H9 (cell line): ENCODE data around the gene OGDH. TPM values are rescaled to one million over a fixed set of nuclear protein-coding genes. Genes with fewer than 3 reads are reported as not detected.

Experiments used
- DNase-seq: peaks from one replicate; pipeline ENCODE4 v3.0.0-alpha.2; 2017
- H2AFZ ChIP-seq: one replicate; pipeline ENCODE4 v1.6.1; 2013; ENCODE audit warnings: mild to moderate bottlenecking, low read length, control low read depth, moderate library complexity
- H2AK5ac ChIP-seq: 2 replicates; pipeline ENCODE4 v1.6.1; 2013; ENCODE audit warnings: low read length, control low read depth, mixed read lengths; ENCODE audit not compliant: insufficient read length
- H2BK120ac ChIP-seq: one replicate; pipeline ENCODE4 v1.6.1; 2013; ENCODE audit warnings: low read depth, mild to moderate bottlenecking, low read length, control low read depth, inconsistent platforms; ENCODE audit not compliant: poor library complexity, severe bottlenecking
- H2BK12ac ChIP-seq: 2 replicates; pipeline ENCODE4 v1.6.1; 2013; ENCODE audit warnings: low read length, control low read depth, mixed read lengths, low read depth; ENCODE audit not compliant: insufficient read length
- H2BK15ac ChIP-seq: 2 replicates; pipeline ENCODE4 v1.6.1; 2013; ENCODE audit warnings: low read depth, low read length, control low read depth
- H2BK20ac ChIP-seq: one replicate; pipeline ENCODE4 v1.6.1; 2013; ENCODE audit warnings: low read depth, mild to moderate bottlenecking, low read length, control low read depth, inconsistent platforms; ENCODE audit not compliant: poor library complexity, severe bottlenecking
- H2BK5ac ChIP-seq: 2 replicates; pipeline ENCODE4 v1.6.1; 2013; ENCODE audit warnings: low read length, control low read depth, mixed read lengths; ENCODE audit not compliant: insufficient read length
- H3K14ac ChIP-seq: 2 replicates; pipeline ENCODE4 v1.6.1; 2013; ENCODE audit warnings: low read length, control low read depth; ENCODE audit not compliant: insufficient read depth
- H3K18ac ChIP-seq: 2 replicates; pipeline ENCODE4 v1.6.1; 2013; ENCODE audit warnings: low read depth, mild to moderate bottlenecking, mixed read lengths, low read length, control low read depth; ENCODE audit not compliant: insufficient read length
- H3K23ac ChIP-seq: 2 replicates; pipeline ENCODE4 v1.6.1; 2013; ENCODE audit warnings: low read length, control low read depth, mixed read lengths, low read depth; ENCODE audit not compliant: insufficient read length
- H3K23me2 ChIP-seq: 2 replicates; pipeline ENCODE4 v1.6.1; 2013; ENCODE audit warnings: low read depth, mild to moderate bottlenecking, mixed read lengths, low read length, control low read depth; ENCODE audit not compliant: insufficient read length, poor library complexity, severe bottlenecking
- H3K27ac ChIP-seq: 2 replicates; pipeline ENCODE4 v1.5.1; 2013; ENCODE audit warnings: low read length, control low read depth, mixed read lengths, low read depth; ENCODE audit not compliant: insufficient read length
- H3K27me3 ChIP-seq: 2 replicates; pipeline ENCODE4 v1.6.1; 2013; ENCODE audit warnings: low read length, control low read depth, inconsistent platforms; ENCODE audit not compliant: insufficient read depth
- H3K4ac ChIP-seq: 2 replicates; pipeline ENCODE4 v1.6.1; 2013; ENCODE audit warnings: low read depth, mild to moderate bottlenecking, control low read depth, inconsistent platforms, low read length, moderate library complexity
- H3K4me1 ChIP-seq: 2 replicates; pipeline ENCODE4 v1.6.1; 2013; ENCODE audit warnings: low read length, control low read depth, inconsistent platforms; ENCODE audit not compliant: insufficient read depth
- H3K4me2 ChIP-seq: 2 replicates; pipeline ENCODE4 v1.6.1; 2013; ENCODE audit warnings: low read length, control low read depth, mixed read lengths; ENCODE audit not compliant: insufficient read length, insufficient read depth
- H3K56ac ChIP-seq: 2 replicates; pipeline ENCODE4 v1.6.1; 2013; ENCODE audit warnings: low read depth, mild to moderate bottlenecking, mixed read lengths, low read length, control low read depth; ENCODE audit not compliant: insufficient read length
- H3K79me1 ChIP-seq: 2 replicates; pipeline ENCODE4 v1.6.1; 2013; ENCODE audit warnings: low read depth, mild to moderate bottlenecking, moderate library complexity, low read length, control low read depth, inconsistent platforms; ENCODE audit not compliant: insufficient read depth, poor library complexity, severe bottlenecking
- H3K79me2 ChIP-seq: 2 replicates; pipeline ENCODE4 v1.6.1; 2013; ENCODE audit warnings: low read length, control low read depth, inconsistent platforms; ENCODE audit not compliant: insufficient read depth
- H3K9ac ChIP-seq: 2 replicates; pipeline ENCODE4 v1.6.1; 2013; ENCODE audit warnings: low read length, control low read depth, mixed read lengths; ENCODE audit not compliant: insufficient read length; ENCODE audit errors: extremely low read depth
- H3K9me3 ChIP-seq: one replicate; pipeline ENCODE4 v1.6.1; 2013; ENCODE audit warnings: low read depth, low read length, inconsistent platforms; ENCODE audit not compliant: control insufficient read depth
- H3T11ph ChIP-seq: one replicate; pipeline ENCODE4 v1.6.1; 2013; ENCODE audit warnings: mild to moderate bottlenecking, low read length, control low read depth, inconsistent platforms
- H4K20me1 ChIP-seq: one replicate; pipeline ENCODE4 v1.6.1; 2013; ENCODE audit not compliant: control insufficient read depth, insufficient read length, insufficient read depth
- H4K5ac ChIP-seq: 2 replicates; pipeline ENCODE4 v1.6.1; 2013; ENCODE audit warnings: low read depth, mild to moderate bottlenecking, mixed read lengths, low read length, control low read depth; ENCODE audit not compliant: insufficient read length
- H4K8ac ChIP-seq: replicated peaks from 2 replicates; pipeline ENCODE4 v1.6.1; 2013; ENCODE audit warnings: low read length, control low read depth, mixed read lengths, low read depth; ENCODE audit not compliant: insufficient read length
- H4K91ac ChIP-seq: 2 replicates; pipeline ENCODE4 v1.6.1; 2013; ENCODE audit warnings: low read depth, mild to moderate bottlenecking, moderate library complexity, mixed read lengths, low read length, control low read depth; ENCODE audit not compliant: insufficient read length
- H3K27ac Mint-ChIP-seq, 3 experiments: 2 replicates in 2 of 3; 3 replicates in 1 of 3; pipeline ENCODE4 v1.8.0; 2020 to 2021; ENCODE audit warnings: mixed read lengths in 3 of 3, mild to moderate bottlenecking in 1 of 3, moderate library complexity in 1 of 3
- H3K27me3 Mint-ChIP-seq: 2 replicates; pipeline ENCODE4 v1.8.0; 2021; ENCODE audit warnings: low read depth, mild to moderate bottlenecking, moderate library complexity, mixed read lengths
- H3K36me3 Mint-ChIP-seq, 3 experiments: 2 replicates in 2 of 3; 3 replicates in 1 of 3; pipeline ENCODE4 v1.8.0; 2020 to 2021; ENCODE audit warnings: low read depth in 3 of 3, mixed read lengths in 3 of 3; ENCODE audit not compliant: insufficient read depth in 1 of 3
- H3K4me1 Mint-ChIP-seq, 2 experiments: 2 replicates each; pipeline ENCODE4 v1.8.0; 2020; ENCODE audit warnings: mixed read lengths in 2 of 2
- H3K4me3 Mint-ChIP-seq, 2 experiments: 2 replicates in 1 of 2; 3 replicates in 1 of 2; pipeline ENCODE4 v1.8.0; 2020 to 2021; ENCODE audit warnings: mild to moderate bottlenecking in 2 of 2, mixed read lengths in 2 of 2, moderate library complexity in 1 of 2
- H3K9me3 Mint-ChIP-seq, 2 experiments: 2 replicates in 1 of 2; 3 replicates in 1 of 2; pipeline ENCODE4 v1.8.0; 2020; ENCODE audit warnings: mild to moderate bottlenecking in 2 of 2, mixed read lengths in 2 of 2, moderate library complexity in 1 of 2
- CTCF ChIP-seq: fragments of 200-600 bp; sonication (generic); conservative IDR thresholded peaks from 3 replicates; pipeline ENCODE4 v1.8.0; 2021; ENCODE audit warnings: antibody characterized with exemption, mild to moderate bottlenecking
- WGBS: extraction: QIAGEN DNeasy Blood & Tissue Kit; methylation state at CpG from one replicate; pipeline ENCODE4 v1.1.7; 2013; ENCODE audit warnings: missing lambda C conversion rate, low lambda C conversion rate, mixed read lengths; ENCODE audit not compliant: insufficient read length; ENCODE audit errors: extremely low coverage; 5-methylcytosine and 5-hydroxymethylcytosine counted together
- total RNA-seq: library from RNA; stranded (reverse); gene quantifications from 2 replicates; pipeline ENCODE4 v1.2.1, GENCODE V29; 2021

Gene OGDH
- total RNA-seq, 1 experiment from 2014 or later: 77.3 TPM

GRCh38 chr7:44617225-44617890 lies 10.9 kb downstream of the OGDH start:
- H2BK15ac ChIP-seq: no peak overlapping the region
- no peak overlapping the region for H3K18ac ChIP-seq
- no peaks in the 10 kb centered on the region for H3K79me1 ChIP-seq
- peaks cover 2% of the 10 kb centered on the region for H3K4me1 ChIP-seq
- no peak overlapping the region for H3K23ac ChIP-seq
- H4K8ac ChIP-seq: no peak overlapping the region
- no peak overlapping the region for H3K27ac ChIP-seq
- peaks cover 28% of the 10 kb centered on the region; the same call in 1 of the 2 replicates for H3K79me2 ChIP-seq
- no peak overlapping the region for H2AK5ac ChIP-seq
- no peak overlapping the region for H2AFZ ChIP-seq
- Mint-ChIP-seq H3K36me3 (no peaks in the 10 kb centered on the region; a peak in 1 of 7 replicates), H3K4me3 (no peak overlapping the region), H3K4me1 (peaks cover 9 to 11% of the 10 kb centered on the region in 2 experiments), H3K27ac (no peak overlapping the region), H3K9me3 (no peaks in the 10 kb centered on the region), H3K27me3 (no peaks in the 10 kb centered on the region)
- no peaks in the 10 kb centered on the region for H3K23me2 ChIP-seq
- no peak overlapping the region for H3K4me2 ChIP-seq
- no peak for DNase-seq
- no peak overlapping the region for H3T11ph ChIP-seq
- H3K9ac ChIP-seq: no peak overlapping the region
- H3K56ac ChIP-seq: no peak overlapping the region
- H2BK5ac ChIP-seq: no peak overlapping the region
- TF ChIP-seq CTCF: no peak
- H3K27me3 ChIP-seq: no peaks in the 10 kb centered on the region
- H2BK12ac ChIP-seq: no peak overlapping the region
- no peak overlapping the region for H3K4ac ChIP-seq
- H4K91ac ChIP-seq: no peak overlapping the region
- H4K20me1 ChIP-seq: no peaks in the 10 kb centered on the region
- no peak overlapping the region for H4K5ac ChIP-seq
- H3K14ac ChIP-seq: no peak overlapping the region
- no CpG with 5 or more reads among the region's 2 CpGs for WGBS
- H2BK20ac ChIP-seq: no peak overlapping the region
- no peak overlapping the region for H2BK120ac ChIP-seq
- no peaks in the 10 kb centered on the region for H3K9me3 ChIP-seq
